Common myeloid progenitor, CD34-positive (primary cell): ENCODE results near the gene RUBCN.
"Not testable (repeated sequence)": the region's sequence is repeated elsewhere in the genome, so short reads cannot be mapped to it uniquely, and the experiment has no call there.

ENCODE experiments used
- CTCF ChIA-PET: fragments of 350-600 bp; sonication (Branson Sonifier 250); formaldehyde crosslinking; loops from one replicate; lab custom pipeline; 2021; ENCODE audit warnings: antibody characterized with exemption; lab: Charles Lee
- POLR2A ChIA-PET: fragments of 350-600 bp; sonication (Branson Sonifier 250); formaldehyde crosslinking; loops from one replicate; lab custom pipeline; 2021; ENCODE audit warnings: antibody characterized with exemption; lab: Charles Lee
- DNase-seq, 3 donors: peaks; one replicate each; pipeline versions ENCODE4 v3.0.0 to v3.0.0-alpha.2; 2013
- H3K27ac ChIP-seq, 2 experiments: 1 replicate in 1 of 2; 2 replicates in 1 of 2; pipeline ENCODE4 v1.7.0; 2013; ENCODE audit warnings: inconsistent platforms in 2 of 2, low read length in 2 of 2, mild to moderate bottlenecking in 2 of 2, low read depth in 1 of 2, moderate library complexity in 1 of 2; ENCODE audit not compliant: severe bottlenecking in 2 of 2, insufficient read depth in 1 of 2, poor library complexity in 1 of 2
- H3K27me3 ChIP-seq, 5 experiments: replicated peaks in 2 of 5; 1 replicate in 3 of 5; 2 replicates in 2 of 5; pipeline versions ENCODE4 v1.6.1 to v1.7.0; 2013; ENCODE audit warnings: low read length in 4 of 5, mild to moderate bottlenecking in 2 of 5, moderate library complexity in 2 of 5, inconsistent platforms in 1 of 5; ENCODE audit not compliant: insufficient read depth in 5 of 5, control insufficient read depth in 4 of 5
- H3K36me3 ChIP-seq, 4 experiments: 1 replicate in 2 of 4; 2 replicates in 2 of 4; pipeline versions ENCODE4 v1.6.1 to v1.7.0; 2013; ENCODE audit warnings: low read length in 3 of 4, control low read depth in 1 of 4, mild to moderate bottlenecking in 1 of 4; ENCODE audit not compliant: control insufficient read depth in 4 of 4, insufficient read depth in 4 of 4
- H3K4me1 ChIP-seq, 4 experiments: 1 replicate in 3 of 4; 2 replicates in 1 of 4; pipeline versions ENCODE4 v1.6.1 to v1.7.1; 2013; ENCODE audit warnings: low read length in 3 of 4, mild to moderate bottlenecking in 3 of 4, control low read depth in 1 of 4, inconsistent platforms in 1 of 4, moderate library complexity in 1 of 4; ENCODE audit not compliant: control insufficient read depth in 4 of 4, insufficient read depth in 4 of 4; ENCODE audit errors: control extremely low read depth in 1 of 4
- H3K4me3 ChIP-seq, 7 experiments: 1 replicate in 4 of 7; 2 replicates in 3 of 7; pipeline versions ENCODE4 v1.5.1 to v1.7.0; 2013; ENCODE audit warnings: mild to moderate bottlenecking in 7 of 7, low read length in 6 of 7, moderate library complexity in 6 of 7, inconsistent platforms in 2 of 7, low read depth in 2 of 7, control low read depth in 1 of 7; ENCODE audit not compliant: insufficient read depth in 4 of 7, control insufficient read depth in 1 of 7; ENCODE audit errors: extremely low read depth in 1 of 7
- H3K9me3 ChIP-seq, 5 experiments: 1 replicate in 4 of 5; 2 replicates in 1 of 5; pipeline versions ENCODE4 v1.6.1 to v1.7.1; 2013; ENCODE audit warnings: low read length in 4 of 5, mild to moderate bottlenecking in 2 of 5, inconsistent platforms in 1 of 5, low read depth in 1 of 5, moderate library complexity in 1 of 5; ENCODE audit not compliant: control insufficient read depth in 4 of 5, insufficient read depth in 2 of 5; ENCODE audit errors: control extremely low read depth in 1 of 5
- WGBS: methylation state at CpG from one replicate; pipeline ENCODE4 v1.1.5; 2013; ENCODE audit not compliant: insufficient coverage; 5-methylcytosine and 5-hydroxymethylcytosine counted together

Gene RUBCN

GRCh38 chr3:197728487-197728886 lies 8.2 kb downstream of the RUBCN start:
- Histone ChIP-seq H3K4me1 (peaks cover 0 to 6% (median 0%) of the 10 kb centered on the region in 4 experiments), H3K27ac (peak overlapping the region in 1 of 2 experiments; percentile 12), H3K27me3 (no peaks in the 10 kb centered on the region), H3K36me3 (peaks cover 0 to 2% (median 0%) of the 10 kb centered on the region in 4 experiments), H3K4me3 (no peak overlapping the region), H3K9me3 (no peaks in the 10 kb centered on the region)
- WGBS, result 79% methylated on average over 5 of the region's 8 CpGs
- ChIA-PET CTCF (interaction anchor here (1.0 to 1.2 kb wide), 3 partner anchors 16 to 50 kb away, joined by 3 read pairs; no protein-coding TSS in a partner anchor), POLR2A (no interaction called here)
- DNase-seq, result peak in 1 of 3 donors; percentile 14

GRCh38 chr3:197727878-197728277 lies 8.8 kb downstream of the RUBCN start:
- H3K4me3 ChIP-seq, POLR2A ChIA-PET, H3K36me3 ChIP-seq, H3K9me3 ChIP-seq, H3K27me3 ChIP-seq, H3K4me1 ChIP-seq: not testable (repeated sequence)
- 94% methylated on average over 3 of the region's 3 CpGs for WGBS
- DNase-seq, result peak in 1 of 3 donors; percentile 28
- CTCF ChIA-PET, result interaction anchor here (1.0 kb wide), 2 partner anchors 15 to 20 kb away, joined by 3 read pairs; no protein-coding TSS in a partner anchor
- H3K27ac ChIP-seq, result peak overlapping the region in 1 of 2 experiments; percentile 12

- Histone ChIP-seq H3K27ac (no peak overlapping the region), H3K4me3 (no peak overlapping the region), H3K27me3 (no peaks in the 10 kb centered on the region), H3K36me3 (peaks cover 2 to 10% (median 3%) of the 10 kb centered on the region in 4 experiments), H3K9me3 (peaks cover 0 to 12% (median 0%) of the 10 kb centered on the region in 5 experiments), H3K4me1 (no peaks in the 10 kb centered on the region)
- ChIA-PET CTCF (no interaction called here), POLR2A (interaction anchor here (1.0 kb wide), 1 partner anchor 10 kb away, joined by 3 read pairs; no protein-coding TSS in a partner anchor)
- DNase-seq, result peak in 1 of 3 donors; percentile 22
- WGBS, result no CpG with 5 or more reads among the region's 2 CpGs
Measured at GRCh38 chr3:197722734-197723133, 14.0 kb downstream of the RUBCN start.

GRCh38 chr3:197720694-197721093 lies 16.0 kb downstream of the RUBCN start:
- no peaks in the 10 kb centered on the region for H3K4me1 ChIP-seq
- DNase-seq, result no peak
- WGBS, result 83% methylated on average over 3 of the region's 10 CpGs
- H3K36me3 ChIP-seq, result peaks cover 2 to 17% (median 5%) of the 10 kb centered on the region in 4 experiments
- H3K27ac ChIP-seq, result no peak overlapping the region
- POLR2A ChIA-PET, result no interaction called here
- H3K9me3 ChIP-seq, result peaks cover 0 to 12% (median 0%) of the 10 kb centered on the region in 5 experiments
- no peaks in the 10 kb centered on the region for H3K27me3 ChIP-seq
- CTCF ChIA-PET, result no interaction called here
- H3K4me3 ChIP-seq, result no peak overlapping the region

- CTCF ChIA-PET, result interaction anchor here (0.9 kb wide), 1 partner anchor 11 kb away, joined by 3 read pairs; no protein-coding TSS in a partner anchor
- 98% methylated on average over 7 of the region's 8 CpGs for WGBS
- H3K36me3 ChIP-seq, result peaks cover 2 to 17% (median 6%) of the 10 kb centered on the region in 4 experiments
- H3K9me3 ChIP-seq, result peaks cover 0 to 12% (median 0%) of the 10 kb centered on the region in 5 experiments
- POLR2A ChIA-PET, result no interaction called here
- no peak overlapping the region for H3K4me3 ChIP-seq
- no peak overlapping the region for H3K27ac ChIP-seq
- H3K4me1 ChIP-seq, result no peaks in the 10 kb centered on the region
- no peak for DNase-seq
- H3K27me3 ChIP-seq, result no peaks in the 10 kb centered on the region
Measured at GRCh38 chr3:197718891-197719290, 17.8 kb downstream of the RUBCN start.

- ChIA-PET POLR2A (no interaction called here), CTCF (interaction anchor here (1.2 to 2.5 kb wide), 3 partner anchors 12 to 35 kb away, joined by 5 to 10 read pairs (median 5); no protein-coding TSS in a partner anchor)
- peaks cover 8 to 18% (median 13%) of the 10 kb centered on the region in 4 experiments for H3K4me1 ChIP-seq
- DNase-seq, result no peak
- no peak overlapping the region for H3K4me3 ChIP-seq
- H3K36me3 ChIP-seq, result peaks cover 2 to 11% (median 6%) of the 10 kb centered on the region in 4 experiments
- no peak overlapping the region for H3K27ac ChIP-seq
- no peaks in the 10 kb centered on the region for H3K9me3 ChIP-seq
- WGBS, result 80% methylated on average over 1 of the region's 4 CpGs
- H3K27me3 ChIP-seq, result no peaks in the 10 kb centered on the region
Measured at GRCh38 chr3:197714251-197714650, 22.5 kb downstream of the RUBCN start.

GRCh38 chr3:197713477-197713822 lies 23.3 kb downstream of the RUBCN start:
- Histone ChIP-seq H3K36me3 (peaks cover 2 to 11% (median 6%) of the 10 kb centered on the region in 4 experiments), H3K4me1 (peaks cover 8 to 23% (median 17%) of the 10 kb centered on the region in 4 experiments), H3K27me3 (no peaks in the 10 kb centered on the region), H3K27ac (peak overlapping the region in 1 of 2 experiments; percentile 93), H3K4me3 (no peak overlapping the region), H3K9me3 (no peaks in the 10 kb centered on the region)
- ChIA-PET CTCF (interaction anchor here (1.3 to 2.5 kb wide), 5 partner anchors 12 to 36 kb away, joined by 3 to 10 read pairs (median 5); no protein-coding TSS in a partner anchor), POLR2A (no interaction called here)
- WGBS, result 95% methylated on average over 4 of the region's 4 CpGs
- no peak for DNase-seq
